ENCODE measurements around the gene RSPH3.
A peak's percentile ranks its signal among the peaks of the same experiment; 100 is the strongest.
"Not testable (repeated sequence)": the region's sequence is repeated elsewhere in the genome, so short reads cannot be mapped to it uniquely, and the experiment has no call there.

RSPH3 gene

GRCh38 chr6:158972241-158973233, 27.5 kb downstream of the RSPH3 start:
- peak; percentile 22 to 83 (median 63) for DNase-seq

- DNase-seq, result no peak
Measured at GRCh38 chr6:158970640-158971275, 29.2 kb downstream of the RSPH3 start.

DNA sequence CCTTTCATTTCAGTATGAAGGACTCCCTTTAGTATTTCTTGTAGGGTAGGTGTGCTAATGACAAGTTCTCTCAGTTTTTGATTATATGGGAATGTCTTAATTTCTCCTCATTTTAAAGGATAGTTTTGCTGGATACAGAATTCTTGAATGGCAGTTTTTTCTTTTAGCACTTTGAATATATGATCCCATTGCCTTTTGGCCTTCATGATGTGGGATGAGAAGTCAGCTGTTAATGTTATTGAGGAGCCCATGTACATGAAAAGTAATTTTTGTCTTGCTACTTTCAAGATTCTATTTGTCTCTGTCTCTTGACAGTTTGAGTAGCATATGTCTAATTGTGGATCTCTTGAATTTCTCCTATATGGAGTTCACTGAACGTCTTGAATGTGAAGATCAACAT, 30.9 kb downstream of the RSPH3 start:
- DNase-seq, result no peak

GRCh38 chr6:158963020-158963808, 36.8 kb downstream of the RSPH3 start:
- no peak for DNase-seq

DNA sequence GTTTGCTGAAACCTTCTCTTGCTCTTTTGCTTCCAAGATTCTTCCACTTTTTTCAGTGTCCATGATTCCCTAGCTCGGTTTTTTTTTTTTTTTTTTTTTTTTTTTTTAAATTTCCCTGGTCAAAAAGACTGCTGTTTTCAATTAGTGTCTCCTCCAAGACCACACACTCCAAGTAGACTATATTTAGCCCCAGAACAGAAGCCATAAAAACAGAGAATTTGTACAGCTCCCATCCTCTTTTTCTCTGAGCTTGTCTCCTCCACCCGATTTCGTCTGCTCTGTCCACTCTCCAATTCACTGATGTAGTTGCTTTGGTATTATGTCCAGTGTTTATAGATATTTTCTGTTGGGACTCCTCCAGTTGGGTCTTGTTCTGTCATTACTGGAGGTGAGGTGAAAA, 37.6 kb downstream of the RSPH3 start:
- DNase-seq, result no peak

DNA sequence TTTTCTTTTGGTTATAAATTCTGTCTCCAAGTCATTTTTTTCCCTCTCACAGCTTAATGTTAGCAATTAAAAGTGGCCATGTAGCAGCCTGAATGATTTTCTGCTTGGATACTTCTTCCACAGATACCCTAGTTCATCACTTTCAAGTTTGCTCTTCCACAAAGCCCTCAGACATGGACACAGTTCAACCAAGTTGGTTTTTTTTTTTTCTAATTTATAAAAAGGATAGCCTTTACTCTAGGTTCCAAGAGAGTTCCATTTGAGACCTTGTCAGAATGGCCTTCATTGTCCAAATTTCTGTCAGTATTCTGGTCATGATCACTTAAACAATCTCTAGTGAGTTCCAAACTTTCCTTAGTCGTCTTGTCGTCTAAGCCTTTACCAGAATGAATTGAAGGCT, 40.0 kb downstream of the RSPH3 start:
- DNase-seq, result no peak

- DNase-seq, result no peak
Measured at GRCh38 chr6:158959552-158959951, 40.5 kb downstream of the RSPH3 start.

DNA sequence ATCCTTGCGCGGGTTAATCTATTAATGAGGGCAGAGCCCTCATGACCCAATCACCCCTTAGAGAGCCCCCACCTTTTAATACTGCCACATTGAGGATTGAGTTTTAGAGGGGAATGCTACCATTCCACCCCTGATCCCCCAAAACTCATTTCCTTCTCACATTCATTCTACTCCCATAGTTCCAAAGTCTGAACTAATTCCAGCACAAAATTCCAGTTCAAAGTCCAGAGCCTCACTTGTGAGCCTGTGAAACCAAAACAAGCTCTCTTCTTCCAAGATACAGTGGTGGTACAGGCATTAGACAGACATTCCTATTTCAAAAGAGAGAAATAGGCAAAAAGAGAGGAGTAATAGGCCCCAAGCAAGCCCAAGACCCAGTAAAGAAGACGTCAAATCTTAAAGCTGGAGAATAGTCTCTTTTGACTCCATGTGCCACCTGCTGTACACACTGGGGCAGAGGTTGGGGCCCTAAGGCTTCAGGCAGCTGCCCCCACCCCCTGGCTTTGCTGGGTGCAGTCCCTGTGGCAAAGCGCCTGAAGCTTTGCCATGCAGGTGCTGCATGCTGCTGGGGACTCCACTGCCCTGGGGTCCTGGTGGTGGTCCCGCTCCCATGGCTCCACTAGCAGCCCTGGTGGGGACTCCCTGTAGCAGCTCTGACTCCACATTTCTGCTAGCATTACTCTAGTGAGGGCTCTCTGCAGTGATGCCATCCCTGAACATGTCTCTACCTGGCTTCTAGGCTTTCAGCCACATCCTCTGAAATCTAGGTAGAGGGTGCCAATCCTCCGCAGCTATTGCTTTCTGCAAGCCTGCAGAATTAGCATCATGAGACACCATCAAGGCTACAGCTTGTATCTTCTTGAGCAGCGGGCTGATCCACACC, 41.3 kb downstream of the RSPH3 start:
- DNase-seq, result no peak

DNA sequence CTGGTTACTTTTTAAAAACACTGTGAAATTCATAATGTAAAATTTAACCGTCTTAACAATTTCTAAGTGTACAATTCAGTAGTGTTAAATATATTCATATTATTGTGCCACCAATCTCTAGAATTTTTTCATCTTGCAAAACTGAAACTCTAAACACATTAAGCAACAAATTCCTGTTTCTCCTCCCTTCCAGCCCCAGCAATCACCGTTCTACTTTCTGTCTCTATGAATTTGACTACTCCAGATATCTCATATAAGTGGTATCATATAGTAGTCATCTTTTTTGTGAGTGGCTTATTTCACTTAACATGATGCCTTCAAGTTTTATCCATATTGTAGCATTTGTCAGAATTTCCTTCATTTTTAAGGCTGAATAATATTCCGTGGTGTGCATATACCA, 44.7 kb downstream of the RSPH3 start:
- DNase-seq, result no peak

DNA sequence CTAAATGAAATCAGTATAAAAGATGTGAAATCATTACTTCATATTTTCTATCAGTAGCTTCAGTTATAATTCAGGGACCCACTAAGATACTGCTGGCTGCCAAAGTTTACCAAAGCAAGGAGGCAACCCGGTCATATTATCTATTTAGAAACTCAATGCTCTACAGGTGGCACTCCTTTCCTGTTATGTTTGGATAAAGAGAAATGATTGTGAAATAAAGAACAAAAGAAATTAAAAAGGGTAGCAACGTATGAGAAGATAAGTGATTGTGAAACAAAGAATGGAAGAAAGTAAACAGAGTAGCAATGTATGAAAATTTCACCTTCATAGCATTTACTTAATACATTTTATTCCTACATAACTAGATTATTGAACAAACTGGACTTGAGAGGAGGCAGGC, 45.2 kb downstream of the RSPH3 start:
- no peak for DNase-seq

- DNase-seq, result not testable (repeated sequence)
Measured at GRCh38 chr6:158952011-158952410, 48.0 kb downstream of the RSPH3 start.

- not testable (repeated sequence) for DNase-seq
Measured at GRCh38 chr6:158951565-158951964, 48.4 kb downstream of the RSPH3 start.

DNA sequence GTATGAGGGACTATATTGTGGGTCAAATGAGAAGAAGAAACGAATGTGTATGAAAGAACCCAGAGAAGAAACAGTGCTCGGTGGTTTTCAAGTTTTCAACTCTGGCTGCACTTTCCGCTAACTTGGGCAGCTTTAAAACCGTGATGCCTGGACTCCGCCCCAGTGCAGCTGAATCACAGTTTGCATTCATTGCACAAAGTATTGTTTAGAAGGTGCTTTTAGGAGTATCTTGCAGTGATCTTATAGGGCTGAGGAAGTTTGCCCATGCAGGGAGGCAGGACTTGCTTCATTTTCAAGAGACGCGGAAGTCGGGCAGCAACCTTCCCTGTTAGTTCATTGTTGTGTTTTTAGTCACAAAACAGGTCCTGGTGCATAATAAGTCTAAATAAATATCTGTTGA, 52.7 kb downstream of the RSPH3 start:
- no peak for DNase-seq

DNA sequence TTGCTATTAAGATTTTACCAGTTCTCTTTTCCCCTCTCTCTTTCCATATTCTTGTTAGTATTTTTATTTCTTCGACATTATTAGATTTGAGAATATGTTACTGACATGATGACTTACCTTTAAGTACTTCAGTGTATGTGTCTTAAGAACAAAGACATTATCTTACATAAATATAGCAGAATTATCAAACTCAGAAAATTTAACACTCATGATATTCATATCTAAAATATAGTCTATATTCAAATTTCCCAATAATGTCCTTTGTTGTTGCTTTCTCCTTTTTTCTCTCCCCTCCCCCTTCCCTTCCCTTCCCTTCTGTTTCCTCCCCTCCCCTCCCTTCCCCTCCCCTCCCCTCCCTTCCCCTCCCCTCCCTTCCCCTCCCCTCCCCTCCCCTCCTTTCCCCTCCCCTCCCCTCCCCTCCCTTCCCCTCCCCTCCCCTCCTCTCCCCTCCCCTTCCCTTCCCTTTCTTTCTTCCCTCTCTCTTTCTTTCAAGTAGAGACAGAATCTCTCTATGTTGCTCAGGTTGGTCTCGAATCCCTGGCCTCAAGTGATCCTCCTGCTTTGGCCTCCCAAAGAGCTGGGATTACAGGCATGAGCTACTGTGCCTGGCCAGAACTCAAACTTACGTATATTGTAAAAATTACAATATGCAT, 56.5 kb downstream of the RSPH3 start:
- DNase-seq, result no peak

DNA sequence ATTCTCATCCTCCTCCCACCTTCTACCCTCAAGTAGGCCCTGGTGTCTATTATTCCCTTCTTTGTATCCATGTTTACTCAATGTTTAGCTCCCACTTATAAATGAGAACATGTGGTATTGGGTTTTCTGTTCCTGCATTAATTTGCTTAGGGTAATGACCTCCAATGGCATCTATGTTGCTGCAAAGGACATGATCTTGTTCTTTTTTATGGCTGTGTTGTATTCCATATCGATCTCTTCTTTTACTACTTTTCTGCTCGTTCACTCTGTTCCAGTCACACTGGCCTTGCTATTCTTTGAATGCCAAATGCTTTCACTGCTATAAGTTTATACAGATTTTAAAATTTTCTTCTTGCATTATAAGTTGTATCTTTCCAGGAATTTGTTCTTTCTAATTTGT, 57.7 kb downstream of the RSPH3 start:
- DNase-seq, result no peak

- DNase-seq, result no peak
Measured at GRCh38 chr6:158941246-158941645, 58.8 kb downstream of the RSPH3 start.

DNA sequence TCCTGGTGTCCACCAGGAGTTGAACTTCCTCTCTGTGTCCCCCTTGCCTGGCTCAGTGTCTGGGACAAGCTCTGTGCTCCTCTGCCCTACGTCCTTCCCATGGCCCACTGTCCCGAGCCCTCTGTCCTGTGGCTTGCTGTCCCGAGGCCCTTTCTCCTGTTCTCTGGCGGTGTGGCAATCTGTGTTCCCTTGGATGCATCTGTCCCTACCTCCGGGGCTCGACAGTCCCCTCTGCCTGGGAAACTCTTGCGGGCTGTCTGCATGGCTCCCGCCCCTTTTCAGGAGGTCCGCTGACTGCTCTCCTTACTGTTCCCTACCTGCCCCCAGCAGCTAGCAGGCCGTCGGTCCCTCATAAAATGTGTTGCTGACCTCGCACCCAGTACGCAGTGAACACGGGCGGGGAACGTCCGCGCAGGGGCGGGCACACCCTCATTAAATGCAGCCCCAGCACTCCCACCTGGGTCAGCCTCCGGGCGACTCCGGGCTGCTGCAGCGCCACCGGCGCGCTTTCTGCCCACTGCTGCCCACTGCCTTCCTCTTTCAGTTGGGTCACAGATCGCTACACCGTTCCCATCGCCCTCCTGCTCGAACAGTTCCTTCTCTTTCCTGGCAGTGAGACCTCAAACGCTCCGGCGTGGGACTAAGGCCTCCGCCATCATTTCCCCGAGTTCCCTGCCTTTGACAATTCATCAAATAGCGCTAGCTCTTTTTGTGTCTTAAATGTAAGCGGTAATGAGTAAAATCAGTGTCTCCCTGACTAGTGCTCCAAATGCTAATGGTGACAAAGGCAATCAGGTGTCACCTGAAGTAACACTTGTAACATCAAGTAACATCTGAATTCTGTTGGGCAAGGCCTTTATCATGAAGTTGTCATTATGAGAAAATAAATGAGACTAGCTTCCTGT, 60.5 kb downstream of the RSPH3 start:
- no peak for DNase-seq

- DNase-seq, result no peak
Measured at GRCh38 chr6:158938811-158939254, 61.2 kb downstream of the RSPH3 start.

DNA sequence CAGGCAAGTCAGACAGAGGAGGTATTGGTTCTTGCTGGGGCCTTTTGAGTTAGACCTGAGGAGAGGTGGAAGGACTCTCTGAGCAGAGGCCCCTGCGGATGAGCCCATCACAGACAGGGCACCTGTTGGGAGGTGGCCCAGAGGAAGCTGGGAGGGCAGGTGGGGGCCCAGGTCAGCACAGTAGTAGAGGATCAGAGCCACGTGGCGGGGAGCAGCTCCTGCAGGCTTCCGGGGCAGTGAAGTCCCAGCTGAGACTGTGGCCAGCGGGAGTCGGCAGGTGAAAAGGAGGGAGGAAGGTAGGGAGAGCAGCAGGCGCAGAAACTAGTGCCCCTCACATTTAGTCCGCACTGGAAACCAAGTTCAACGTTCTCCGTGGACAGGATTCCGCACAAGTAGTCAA, 61.8 kb downstream of the RSPH3 start:
- DNase-seq, result no peak

GRCh38 chr6:158934157-158934556, 65.8 kb downstream of the RSPH3 start:
- DNase-seq, result no peak

Measured in NCI-H1417 (cell line).